ENCODE measurements around the gene APBA2.

Gene APBA2

GRCh38 chr15:29053661-29054131, 167.9 kb downstream of the APBA2 start:
- no peak for DNase-seq

- no peak for DNase-seq
Observed at GRCh38 chr15:29054171-29055045, 168.6 kb downstream of the APBA2 start.

GRCh38 chr15:29055876-29056275, 170.1 kb downstream of the APBA2 start:
- DNase-seq, result peak in 4 of 58 donors; percentile 11 to 32 (median 25)

DNA sequence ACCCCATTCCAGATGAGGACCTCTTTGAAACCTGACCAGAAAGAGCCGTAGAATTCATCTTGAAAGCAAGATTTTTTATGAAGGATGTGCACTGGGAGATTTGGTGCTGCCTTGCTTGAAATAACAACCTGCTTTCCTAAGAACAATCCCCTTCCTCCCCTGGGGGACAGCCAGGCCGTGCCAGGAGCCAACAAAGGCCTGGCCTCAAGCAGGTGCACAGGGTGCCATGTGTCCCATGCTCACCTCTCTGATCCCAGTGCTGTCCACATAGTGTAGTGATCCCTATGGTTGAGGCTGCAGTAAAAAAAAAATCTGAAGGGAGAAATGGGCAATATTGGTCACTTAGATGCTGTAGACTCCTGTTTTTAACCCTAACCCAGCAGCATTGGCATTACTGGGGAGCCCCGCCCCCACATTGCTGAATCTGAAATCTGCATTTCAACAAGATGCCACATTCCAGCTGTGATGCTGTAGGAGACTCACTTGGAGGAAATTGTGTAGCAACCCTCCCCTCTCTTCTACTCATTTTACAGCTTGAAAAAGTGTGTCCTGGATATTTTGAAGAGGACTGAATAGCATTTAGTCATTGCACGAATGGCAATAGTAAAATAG, 171.2 kb downstream of the APBA2 start:
- DNase-seq, result no peak

GRCh38 chr15:29057856-29058255, 172.1 kb downstream of the APBA2 start:
- DNase-seq, result no peak

DNA sequence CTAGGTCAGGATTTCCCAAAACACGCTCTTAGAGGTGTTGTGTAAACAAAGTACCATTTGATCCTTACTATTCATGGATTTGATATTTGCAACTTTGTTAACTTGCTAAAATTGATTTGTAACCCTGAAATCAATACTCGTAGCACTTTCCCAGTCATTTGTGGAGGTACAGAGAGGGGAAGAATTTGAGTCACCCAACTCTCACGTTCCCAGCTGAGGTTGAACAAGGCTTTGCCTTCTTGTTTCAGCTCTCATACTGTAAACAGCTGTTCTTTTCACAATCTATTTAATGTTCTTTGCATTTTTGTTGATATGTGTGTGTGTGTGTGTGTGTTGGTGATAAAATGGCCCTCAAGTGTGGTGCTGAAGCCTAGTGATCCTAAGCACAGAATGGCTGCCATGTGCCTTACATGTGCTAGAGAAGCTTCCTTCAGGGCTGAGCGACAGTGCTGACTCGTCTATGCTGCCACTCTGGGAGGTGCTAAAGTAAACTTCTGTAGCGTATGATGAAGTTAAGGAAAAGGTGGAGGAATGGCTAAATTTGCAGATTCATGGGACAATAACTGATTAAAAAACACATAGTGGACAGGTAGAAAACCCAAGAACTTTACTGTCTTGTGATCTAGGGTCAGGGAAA, 173.2 kb downstream of the APBA2 start:
- no peak for DNase-seq

DNA sequence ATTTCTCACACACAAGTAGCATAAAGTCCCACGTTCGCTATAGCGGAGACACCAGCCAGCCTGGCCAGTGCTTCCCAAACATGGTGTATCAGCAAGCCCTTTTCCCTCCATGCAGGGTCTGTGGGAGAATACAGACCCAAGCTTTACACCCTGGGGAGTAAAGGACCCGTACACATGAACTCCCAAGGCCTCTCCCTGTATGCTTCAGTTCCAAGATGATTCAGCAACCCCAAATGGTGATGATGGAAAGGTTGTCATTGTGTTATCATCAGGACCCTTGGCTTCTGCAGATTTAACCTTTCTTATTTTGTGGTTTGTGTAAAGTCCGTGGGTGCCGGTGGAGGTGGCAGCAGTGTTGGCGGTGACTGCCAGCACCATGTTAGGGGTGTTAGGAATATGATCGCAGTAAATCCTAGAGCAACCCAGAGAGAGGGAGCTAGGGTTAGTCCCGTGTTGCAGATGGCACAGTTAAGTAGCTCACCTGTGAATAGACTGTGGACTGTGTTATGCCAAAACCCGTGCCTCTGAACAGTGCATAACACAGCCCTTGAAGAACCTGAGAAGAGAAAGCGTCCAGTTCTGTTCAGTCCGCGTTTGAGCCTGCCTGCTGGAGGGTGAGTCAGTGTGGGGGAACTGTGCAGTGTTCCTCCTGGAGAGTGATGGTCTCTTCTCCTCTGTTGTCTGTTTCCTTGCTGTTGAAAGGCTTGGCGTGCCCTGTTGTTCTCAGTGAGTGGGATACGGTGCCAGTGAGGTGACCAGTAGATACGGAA, 174.3 kb downstream of the APBA2 start:
- no peak for DNase-seq

GRCh38 chr15:29061746-29062145, 176.0 kb downstream of the APBA2 start:
- no peak for DNase-seq

DNA sequence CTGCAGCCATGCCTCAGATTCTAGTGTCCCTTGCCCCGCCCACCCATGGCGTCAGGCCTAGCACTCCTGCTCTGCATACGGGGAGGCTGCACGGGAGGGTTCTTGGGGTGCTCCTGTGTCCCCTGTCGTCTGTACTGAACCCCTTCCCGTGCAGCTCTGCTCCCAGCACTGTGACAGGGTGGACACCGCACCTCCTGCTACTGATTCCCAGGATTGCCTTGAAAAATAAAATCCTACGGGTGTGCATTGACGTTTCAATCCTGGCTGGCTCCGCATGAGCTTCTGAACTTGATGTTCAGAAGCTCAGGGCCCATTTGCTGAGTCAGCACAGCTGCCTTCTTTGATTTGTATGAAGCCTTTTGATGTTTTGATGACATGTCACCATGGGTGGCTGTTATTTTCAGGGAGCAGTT, 176.4 kb downstream of the APBA2 start:
- DNase-seq, result peak in 6 of 58 donors; percentile 25 to 63 (median 40)

GRCh38 chr15:29062626-29063025, 176.9 kb downstream of the APBA2 start:
- no peak for DNase-seq

DNA sequence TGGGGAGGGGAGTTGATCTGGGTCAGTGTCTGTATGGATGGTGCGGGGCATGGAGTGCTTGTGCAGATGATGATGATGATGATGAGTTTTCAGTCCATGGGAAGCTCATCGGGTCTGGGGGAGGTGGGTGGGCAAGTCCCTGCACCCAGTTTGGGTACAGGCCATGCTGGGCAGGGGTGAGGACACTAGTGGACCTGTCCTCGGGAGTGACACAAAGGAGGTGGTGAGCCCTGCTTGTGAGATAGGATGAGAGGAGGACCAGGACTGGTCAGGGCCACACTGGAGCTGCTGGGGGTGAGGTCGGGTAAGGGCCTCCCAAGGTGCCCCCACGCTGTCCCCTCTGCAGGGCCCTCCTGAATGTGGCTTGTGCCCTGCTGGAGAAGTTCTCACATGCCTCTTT, 177.9 kb downstream of the APBA2 start:
- no peak for DNase-seq

GRCh38 chr15:29064290-29064689, 178.5 kb downstream of the APBA2 start:
- DNase-seq, result peak in 1 of 58 donors; percentile 31

GRCh38 chr15:29064731-29065130, 179.0 kb downstream of the APBA2 start:
- no peak for DNase-seq

DNA sequence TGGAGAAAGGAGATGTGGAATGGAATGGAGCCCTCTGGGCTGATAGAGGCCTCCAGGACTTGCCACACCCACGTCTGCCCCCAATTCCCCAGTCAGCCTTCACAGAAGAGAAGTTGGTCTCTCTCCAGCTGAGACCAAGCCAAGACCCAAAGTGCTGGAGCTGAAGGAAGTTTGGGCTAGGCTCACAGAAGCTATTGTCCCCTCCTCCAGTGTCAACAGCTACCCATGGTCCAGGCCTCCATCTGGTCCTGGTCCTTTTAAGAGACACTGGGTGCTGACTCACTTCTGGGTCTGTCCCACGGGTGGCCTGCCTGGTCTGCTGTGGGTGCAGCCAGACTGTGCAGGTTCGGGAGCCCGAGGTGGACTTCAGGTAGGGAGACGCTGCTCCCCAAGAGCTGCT, 179.8 kb downstream of the APBA2 start:
- DNase-seq, result no peak

DNA sequence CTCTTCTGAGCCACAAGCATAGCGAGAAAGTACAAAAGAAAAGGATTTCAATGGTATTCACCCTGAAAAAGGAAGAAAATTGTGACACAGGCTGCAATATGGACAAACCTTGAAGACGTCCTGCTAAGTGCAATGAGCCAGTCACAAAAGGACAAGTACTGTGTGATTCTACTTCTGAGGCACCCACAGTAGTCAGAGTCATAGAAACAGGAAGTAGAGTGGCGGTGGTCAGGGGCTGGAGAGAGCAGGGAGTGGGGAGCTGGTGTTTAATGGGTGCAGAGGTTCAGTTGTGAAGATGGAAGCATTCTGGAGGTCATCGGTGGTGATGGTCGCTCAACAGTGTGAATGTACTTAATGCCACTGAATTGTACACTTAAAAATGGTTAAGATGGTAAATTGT, 180.5 kb downstream of the APBA2 start:
- no peak for DNase-seq

GRCh38 chr15:29066838-29067237, 181.1 kb downstream of the APBA2 start:
- DNase-seq, result peak in 3 of 58 donors; percentile 24 to 29 (median 24)

- no peak for DNase-seq
Observed at GRCh38 chr15:29067949-29068348, 182.2 kb downstream of the APBA2 start.

DNA sequence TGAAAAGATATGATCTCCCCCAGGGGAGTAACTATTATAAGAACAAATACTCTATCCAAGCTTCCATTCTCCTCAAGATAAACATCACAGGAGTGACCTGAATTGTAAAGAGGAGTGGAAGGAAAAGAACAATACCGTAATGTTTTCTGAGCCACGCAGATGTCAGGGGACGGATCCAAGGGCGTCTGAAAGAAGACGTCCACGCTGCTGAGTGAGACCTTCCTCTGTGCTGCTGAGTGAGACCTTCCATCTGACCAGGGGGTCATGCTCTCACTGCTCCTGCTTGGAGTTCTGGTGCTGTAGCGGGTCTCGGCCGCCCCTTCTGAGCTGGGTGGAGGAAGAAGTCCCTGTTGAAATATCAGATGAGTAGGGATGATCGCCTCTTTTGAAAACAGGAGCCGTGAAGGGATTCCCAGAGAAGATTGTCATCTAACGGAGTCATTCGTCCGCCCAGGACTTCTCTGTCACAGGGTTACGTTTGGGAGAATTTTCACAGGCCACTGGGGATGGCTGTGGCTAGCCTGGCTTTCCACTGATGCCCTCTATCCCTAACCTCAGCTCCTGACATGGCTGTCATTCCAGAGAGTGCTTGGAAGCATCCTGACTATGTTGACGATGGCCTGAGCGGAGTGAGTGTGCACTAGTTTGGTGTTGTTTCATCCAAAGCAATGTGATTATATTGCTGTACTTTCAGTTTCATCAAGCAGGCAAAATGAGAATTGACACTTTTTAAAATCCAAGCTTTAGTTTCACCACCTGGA, 184.9 kb downstream of the APBA2 start:
- DNase-seq, result peak in 18 of 58 donors; percentile 27 to 72 (median 52)

- peak in 2 of 58 donors; percentile 12 to 39 for DNase-seq
Observed at GRCh38 chr15:29071232-29071881, 185.6 kb downstream of the APBA2 start.

DNA sequence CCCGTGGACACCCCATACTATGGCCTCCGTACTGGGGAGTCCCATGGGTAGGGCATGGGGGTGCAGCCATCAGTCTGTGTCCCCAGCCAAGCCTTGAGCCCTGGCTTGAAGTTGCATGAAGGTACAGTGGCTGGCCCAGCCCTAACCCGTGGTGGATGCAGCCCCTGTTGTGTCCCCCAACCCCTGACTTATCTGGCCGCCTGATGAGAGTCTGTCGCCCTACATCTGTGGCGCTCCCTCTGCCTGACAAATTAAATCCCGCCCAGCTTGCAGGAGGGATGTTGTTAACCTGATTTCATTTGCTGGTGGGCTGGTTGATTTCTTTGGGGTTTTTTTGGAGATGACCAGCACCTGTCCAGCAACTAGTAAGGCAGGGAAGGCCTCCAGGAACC, 186.1 kb downstream of the APBA2 start:
- DNase-seq, result no peak
